Gastroesophageal sphincter (tissue), 3 donors: ENCODE results near the gene DNAL4.

Experiments
- EP300 ChIP-seq: sonication (generic); formaldehyde crosslinking; IDR thresholded peaks from one replicate; pipeline ENCODE4 v1.6.1; 2017; ENCODE audit warnings: antibody characterized with exemption, mild to moderate bottlenecking
- POLR2A ChIP-seq, 2 donors: fragments of 450-650 bp; IDR thresholded peaks; one replicate each; pipeline ENCODE4 v1.6.1; 2017; ENCODE audit warnings: antibody characterized with exemption in 2 of 2, mild to moderate bottlenecking in 2 of 2, moderate library complexity in 1 of 2
- TF ChIP-seq, protein P1 (sequence below), 4 experiments: fragments of 200-600 bp in 2 of 4; fragments of 450-650 bp in 2 of 4; sonication (generic) in 1 of 4; IDR thresholded peaks; one replicate each; pipeline ENCODE4 v1.5.1; 2017 to 2019; ENCODE audit warnings: antibody characterized with exemption in 4 of 4, mild to moderate bottlenecking in 2 of 4, moderate library complexity in 2 of 4

DNA sequence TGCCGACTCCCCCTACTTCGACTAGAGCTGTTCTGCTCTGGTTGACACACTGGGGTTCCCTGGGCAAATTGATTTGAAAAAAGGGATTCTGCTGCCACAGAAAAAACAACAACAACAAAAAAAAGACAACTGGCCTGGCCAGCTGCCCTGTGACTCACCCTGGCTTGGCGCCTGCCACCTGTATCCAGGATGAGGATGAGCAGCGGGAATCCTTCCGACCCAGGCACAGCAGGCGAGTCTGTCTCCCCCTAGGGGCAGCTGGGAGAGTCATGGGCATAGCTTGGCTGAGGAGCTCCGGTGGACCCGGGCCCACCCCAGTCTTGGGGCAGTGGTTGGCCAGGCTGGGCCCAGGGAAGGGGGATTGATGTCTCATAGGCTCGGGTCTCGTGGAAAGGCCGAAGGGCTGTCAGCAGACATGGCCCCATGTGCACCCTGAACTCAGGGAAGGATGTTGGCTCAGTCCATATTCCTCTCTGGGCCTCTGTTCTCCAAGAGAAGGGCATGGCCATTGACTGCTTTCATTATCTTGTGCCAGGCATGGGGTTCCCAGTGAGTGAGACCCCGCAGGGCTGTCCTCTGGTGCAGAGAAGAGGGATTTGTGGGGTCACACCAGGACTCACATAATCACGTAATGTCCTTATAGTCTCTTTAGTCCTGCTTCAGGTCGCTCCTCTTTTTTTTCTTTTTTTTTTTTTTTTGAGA lies 27.7 kb downstream of the DNAL4 start:
- TF ChIP-seq, protein P1, sequence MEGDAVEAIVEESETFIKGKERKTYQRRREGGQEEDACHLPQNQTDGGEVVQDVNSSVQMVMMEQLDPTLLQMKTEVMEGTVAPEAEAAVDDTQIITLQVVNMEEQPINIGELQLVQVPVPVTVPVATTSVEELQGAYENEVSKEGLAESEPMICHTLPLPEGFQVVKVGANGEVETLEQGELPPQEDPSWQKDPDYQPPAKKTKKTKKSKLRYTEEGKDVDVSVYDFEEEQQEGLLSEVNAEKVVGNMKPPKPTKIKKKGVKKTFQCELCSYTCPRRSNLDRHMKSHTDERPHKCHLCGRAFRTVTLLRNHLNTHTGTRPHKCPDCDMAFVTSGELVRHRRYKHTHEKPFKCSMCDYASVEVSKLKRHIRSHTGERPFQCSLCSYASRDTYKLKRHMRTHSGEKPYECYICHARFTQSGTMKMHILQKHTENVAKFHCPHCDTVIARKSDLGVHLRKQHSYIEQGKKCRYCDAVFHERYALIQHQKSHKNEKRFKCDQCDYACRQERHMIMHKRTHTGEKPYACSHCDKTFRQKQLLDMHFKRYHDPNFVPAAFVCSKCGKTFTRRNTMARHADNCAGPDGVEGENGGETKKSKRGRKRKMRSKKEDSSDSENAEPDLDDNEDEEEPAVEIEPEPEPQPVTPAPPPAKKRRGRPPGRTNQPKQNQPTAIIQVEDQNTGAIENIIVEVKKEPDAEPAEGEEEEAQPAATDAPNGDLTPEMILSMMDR (IDR thresholded peaks at IDR 0.05): peak in 3 of 4 experiments; percentile 49 to 75 (median 65)
- TF ChIP-seq EP300 (no peak), POLR2A (IDR thresholded peaks at IDR 0.05) (no peak)
